ENCODE results near the gene DAO.

Gene DAO

GRCh38 chr12:108940138-108940537 lies 60.2 kb downstream of the DAO start:
- no peak for TF ChIP-seq CTCF (IDR thresholded peaks at IDR 0.05; ENCODE audit: low read depth, low read length)
- H3K4me3 ChIP-seq (ENCODE audit: low read depth, low read length) = no peak overlapping the region
- DNase-seq (ENCODE audit: low read depth, low spot score) = no peak
- in situ Hi-C loops (cut with HindIII; ENCODE audit: low sequenced_read_pairs) = no loop called here

DNA sequence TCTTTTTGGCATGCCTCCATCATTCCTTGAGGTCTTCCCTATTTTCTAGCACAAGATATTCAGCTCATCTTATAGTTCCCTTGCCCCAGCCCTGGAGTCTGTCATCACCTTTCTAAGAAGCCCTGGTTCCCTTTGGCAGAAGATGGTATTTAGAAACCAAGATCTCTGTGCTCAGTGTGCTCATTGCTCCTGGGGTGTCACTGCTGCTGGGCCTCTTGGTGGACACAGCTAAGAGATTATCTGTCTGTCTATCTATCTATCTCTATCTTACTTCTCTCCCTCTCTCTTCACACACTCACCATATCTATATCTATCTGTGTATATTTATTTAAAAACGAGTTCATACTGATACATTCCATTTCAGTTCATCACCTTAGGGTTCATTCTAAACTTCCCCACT lies 67.2 kb downstream of the DAO start:
- in situ Hi-C loops (cut with HindIII; ENCODE audit: low sequenced_read_pairs) = no loop called here
- H3K4me3 ChIP-seq (ENCODE audit: low read depth, low read length) = no peak overlapping the region
- no peak for TF ChIP-seq CTCF (IDR thresholded peaks at IDR 0.05; ENCODE audit: low read depth, low read length)
- no peak for DNase-seq (ENCODE audit: low read depth, low spot score)

DNA sequence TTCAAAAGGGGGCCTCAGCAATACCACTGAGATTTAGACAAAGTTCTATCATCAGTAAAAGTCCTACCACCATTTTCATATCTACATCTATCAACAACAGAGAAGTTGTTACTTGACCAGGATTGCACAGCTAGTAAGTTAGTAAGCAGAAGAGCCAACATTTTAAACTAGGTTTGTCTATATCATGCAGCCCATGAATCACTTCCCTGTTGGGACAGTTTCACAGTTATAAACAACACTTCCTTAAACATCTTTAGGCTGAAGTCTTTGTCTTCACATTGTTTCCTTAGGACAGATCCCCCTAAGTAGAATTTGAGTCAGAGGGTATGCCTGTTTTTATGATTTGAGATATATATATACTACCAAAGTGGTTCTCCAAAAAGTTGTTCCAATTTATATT lies 68.5 kb downstream of the DAO start:
- in situ Hi-C loops (cut with HindIII; ENCODE audit: low sequenced_read_pairs) = no loop called here
- no peak overlapping the region for H3K4me3 ChIP-seq (ENCODE audit: low read depth, low read length)
- TF ChIP-seq CTCF (IDR thresholded peaks at IDR 0.05; ENCODE audit: low read depth, low read length) = no peak
- DNase-seq (ENCODE audit: low read depth, low spot score) = no peak

GRCh38 chr12:108949976-108950375 lies 70.1 kb downstream of the DAO start:
- H3K4me3 ChIP-seq (ENCODE audit: low read depth, low read length) = no peak overlapping the region
- TF ChIP-seq CTCF (IDR thresholded peaks at IDR 0.05; ENCODE audit: low read depth, low read length) = no peak
- in situ Hi-C loops (cut with HindIII; ENCODE audit: low sequenced_read_pairs) = no loop called here
- no peak for DNase-seq (ENCODE audit: low read depth, low spot score)
